Activated CD4-positive, alpha-beta T cell treated with anti-CD3 and anti-CD28 coated beads, Interleukin-2, amount 50 U/mL, for 1 hour (primary cell): ENCODE data around the gene PML.

Source experiments
- DNase-seq: peaks from one replicate; pipeline ENCODE4 v3.0.0-alpha.2; 2020

The PML gene

GRCh38 chr15:74011610-74012009, 17.1 kb downstream of the PML start:
- no peak for DNase-seq

GRCh38 chr15:74013374-74013894, 18.9 kb downstream of the PML start:
- DNase-seq = no peak

GRCh38 chr15:74019734-74020133, 25.2 kb downstream of the PML start:
- DNase-seq = no peak

- no peak for DNase-seq
Measured at GRCh38 chr15:74022706-74023470, 28.4 kb downstream of the PML start.

GRCh38 chr15:74024687-74025086, 30.2 kb downstream of the PML start:
- DNase-seq = no peak

- no peak for DNase-seq
Measured at GRCh38 chr15:74025436-74025835, 30.9 kb downstream of the PML start.

- no peak for DNase-seq
Measured at GRCh38 chr15:74027688-74028087, 33.2 kb downstream of the PML start.

GRCh38 chr15:74028646-74029045, 34.1 kb downstream of the PML start:
- DNase-seq = no peak

- no peak for DNase-seq
Measured at GRCh38 chr15:74032046-74032445, 37.5 kb downstream of the PML start.

GRCh38 chr15:74032606-74033561, 38.4 kb downstream of the PML start:
- no peak for DNase-seq

GRCh38 chr15:74034206-74034755, 39.8 kb downstream of the PML start:
- DNase-seq = no peak

GRCh38 chr15:74035121-74036017, 40.9 kb downstream of the PML start:
- DNase-seq = no peak

GRCh38 chr15:74036271-74037170, 42.0 kb downstream of the PML start:
- DNase-seq = no peak

GRCh38 chr15:74037171-74038117, 42.9 kb downstream of the PML start:
- no peak for DNase-seq

- no peak for DNase-seq
Measured at GRCh38 chr15:74038707-74039655, 44.5 kb downstream of the PML start.

GRCh38 chr15:74039656-74040010, 45.1 kb downstream of the PML start:
- no peak for DNase-seq

- DNase-seq = no peak
Measured at GRCh38 chr15:74040109-74040850, 45.8 kb downstream of the PML start.

- DNase-seq = no peak
Measured at GRCh38 chr15:74041311-74041756, 46.8 kb downstream of the PML start.
